ENCODE data around the gene CACNA2D3.
A peak's percentile ranks its signal among the peaks of the same experiment; 100 is the strongest.

Gene CACNA2D3

GRCh38 chr3:54211097-54211496 lies 88.7 kb downstream of the CACNA2D3 start:
- H3K27ac ChIP-seq: no peak overlapping the region
- no peak for DNase-seq (ENCODE audit: low read depth, low spot score)

- no peak for DNase-seq (ENCODE audit: low read depth, low spot score)
- H3K27ac ChIP-seq: no peak overlapping the region
These were observed 90.4 kb downstream of the CACNA2D3 start for GRCh38 chr3:54212723-54213122.

DNA sequence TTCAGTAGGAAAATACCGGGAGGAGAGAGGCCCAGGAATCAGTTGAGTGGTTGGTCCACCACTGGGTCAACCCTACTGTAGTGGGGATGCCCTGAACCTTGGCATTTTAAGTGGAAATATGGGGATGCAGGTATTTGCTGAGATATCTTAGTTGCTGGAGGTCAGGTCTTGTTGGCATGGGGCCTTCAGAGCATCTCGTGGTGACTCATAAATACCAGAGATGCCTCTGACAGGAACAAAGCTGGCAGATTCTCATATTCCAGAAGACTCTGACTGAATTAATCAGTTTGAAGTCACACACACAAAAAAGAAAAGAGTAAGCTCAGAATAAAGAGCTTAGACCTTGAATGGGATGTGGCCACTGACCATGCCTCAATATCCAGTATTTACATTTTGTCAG lies 91.6 kb downstream of the CACNA2D3 start:
- DNase-seq (ENCODE audit: low read depth, low spot score): peak; percentile 3

GRCh38 chr3:54214845-54215244 lies 92.5 kb downstream of the CACNA2D3 start:
- no peak overlapping the region for H3K27ac ChIP-seq
- no peak for DNase-seq (ENCODE audit: low read depth, low spot score)

More for the DNA sequence above, 91.6 kb downstream of the CACNA2D3 start:
- no peak overlapping the region for H3K27ac ChIP-seq

- no peak for DNase-seq (ENCODE audit: low read depth, low spot score)
These were observed 93.2 kb downstream of the CACNA2D3 start for GRCh38 chr3:54215521-54215920.

DNA sequence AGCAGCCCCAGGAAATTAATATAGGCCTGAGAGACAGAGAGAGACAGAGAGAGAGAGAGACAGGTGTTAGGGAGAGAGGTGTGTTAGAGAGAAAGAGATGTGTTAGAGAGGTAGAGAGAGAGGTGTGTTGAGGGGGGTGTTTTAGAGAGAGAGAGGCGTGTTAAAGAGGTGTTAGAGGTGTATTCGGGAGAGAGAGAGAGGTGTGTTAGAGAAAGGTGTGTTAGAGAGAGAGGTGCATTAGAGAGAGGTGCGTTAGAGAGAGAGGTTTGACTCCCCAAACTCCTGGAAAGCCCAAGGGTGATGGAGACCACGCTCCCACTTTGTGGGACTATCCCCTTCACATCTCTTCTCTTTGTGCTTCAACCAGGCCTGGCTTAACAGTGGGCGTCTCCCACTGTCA lies 95.5 kb downstream of the CACNA2D3 start:
- no peak for DNase-seq (ENCODE audit: low read depth, low spot score)
- H3K27ac ChIP-seq: no peak overlapping the region

More at GRCh38 chr3:54215521-54215920, 93.2 kb downstream of the CACNA2D3 start:
- H3K27ac ChIP-seq: no peak overlapping the region

DNA sequence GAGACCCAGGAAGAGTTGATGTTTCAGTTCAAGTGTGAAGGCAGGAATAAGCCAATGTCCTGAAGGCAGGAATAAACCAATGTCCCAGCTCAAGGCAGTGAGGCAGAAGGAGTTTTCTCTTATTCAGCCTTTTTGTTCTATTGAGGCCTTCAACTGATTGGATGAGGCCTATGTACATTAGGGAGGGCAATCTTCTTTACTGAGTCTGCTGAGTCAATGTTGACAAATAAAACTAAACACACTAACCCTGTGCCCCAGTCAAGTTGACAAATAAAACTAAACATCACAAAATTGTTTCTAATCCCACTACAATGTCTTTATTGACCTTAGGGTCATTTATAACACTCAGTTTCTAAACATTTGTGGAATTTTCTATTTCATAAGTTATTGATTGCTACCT lies 100.0 kb downstream of the CACNA2D3 start:
- DNase-seq (ENCODE audit: low read depth, low spot score): no peak
- H3K27ac ChIP-seq: no peak overlapping the region

DNA sequence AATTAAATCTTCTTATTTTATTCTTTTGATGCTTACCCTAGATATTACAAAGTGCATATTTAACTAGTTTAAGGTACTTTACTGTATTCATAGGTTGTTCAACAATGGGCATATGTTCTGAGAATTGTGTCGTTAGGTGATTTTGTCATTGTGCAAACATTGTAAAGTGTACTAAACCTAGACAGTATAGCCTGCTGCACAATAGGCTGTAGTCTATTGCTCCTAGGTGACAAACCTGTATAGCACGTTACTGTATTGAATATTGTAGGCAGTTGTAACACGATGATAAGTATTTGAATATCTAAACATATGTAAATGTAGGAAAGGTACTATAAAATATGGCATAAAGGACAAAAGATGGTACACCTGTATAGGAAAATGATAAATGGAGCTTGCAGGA lies 100.7 kb downstream of the CACNA2D3 start:
- no peak for DNase-seq (ENCODE audit: low read depth, low spot score)

GRCh38 chr3:54225841-54226528 lies 103.6 kb downstream of the CACNA2D3 start:
- DNase-seq (ENCODE audit: low read depth, low spot score): no peak
- no peak overlapping the region for H3K27ac ChIP-seq

More for the DNA sequence above, 100.7 kb downstream of the CACNA2D3 start:
- no peak overlapping the region for H3K27ac ChIP-seq

DNA sequence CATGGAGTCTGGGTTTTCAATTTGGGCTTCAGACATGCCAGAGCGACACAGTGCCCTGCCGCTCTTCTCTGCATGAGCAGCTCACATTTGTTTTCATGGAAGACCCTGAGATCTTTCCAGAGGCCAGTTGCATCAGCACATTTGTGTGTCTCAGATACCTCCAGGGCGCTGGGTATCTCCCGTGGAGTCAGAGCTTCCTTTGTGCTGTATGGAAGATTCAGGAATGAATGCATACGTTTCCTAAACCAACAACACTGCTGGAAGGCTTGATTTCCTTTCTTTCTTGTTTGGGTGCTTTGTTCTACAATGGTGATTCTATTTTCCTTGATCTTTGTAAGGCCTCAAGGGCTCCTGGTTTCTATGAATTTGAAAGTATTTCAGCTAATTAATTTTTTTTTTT lies 106.5 kb downstream of the CACNA2D3 start:
- DNase-seq (ENCODE audit: low read depth, low spot score): no peak
- no peak overlapping the region for H3K27ac ChIP-seq

DNA sequence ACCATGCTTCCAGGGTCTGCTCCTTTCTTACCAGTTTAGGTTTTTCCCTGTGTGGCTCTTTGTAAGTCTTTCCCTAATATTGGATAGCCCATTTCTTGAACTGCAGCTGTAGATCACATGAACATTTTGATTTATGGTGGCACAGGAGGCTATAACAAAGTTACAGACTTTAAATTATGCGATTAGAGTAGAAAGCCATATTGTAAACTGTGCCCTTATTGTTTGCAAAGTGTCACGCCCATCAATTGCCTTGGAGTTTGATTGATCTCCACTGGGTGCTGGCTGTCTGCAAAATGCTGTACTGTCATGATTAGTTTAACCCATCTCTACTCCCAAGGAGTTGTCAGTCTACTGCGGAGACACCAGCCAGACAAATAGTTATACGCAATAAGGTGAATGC lies 110.3 kb downstream of the CACNA2D3 start:
- no peak for DNase-seq (ENCODE audit: low read depth, low spot score)
- no peak overlapping the region for H3K27ac ChIP-seq

GRCh38 chr3:54235998-54236397 lies 113.6 kb downstream of the CACNA2D3 start:
- H3K27ac ChIP-seq: no peak overlapping the region
- DNase-seq (ENCODE audit: low read depth, low spot score): no peak

- no peak for DNase-seq (ENCODE audit: low read depth, low spot score)
- no peak overlapping the region for H3K27ac ChIP-seq
These were observed 114.8 kb downstream of the CACNA2D3 start for GRCh38 chr3:54237109-54237508.

DNA sequence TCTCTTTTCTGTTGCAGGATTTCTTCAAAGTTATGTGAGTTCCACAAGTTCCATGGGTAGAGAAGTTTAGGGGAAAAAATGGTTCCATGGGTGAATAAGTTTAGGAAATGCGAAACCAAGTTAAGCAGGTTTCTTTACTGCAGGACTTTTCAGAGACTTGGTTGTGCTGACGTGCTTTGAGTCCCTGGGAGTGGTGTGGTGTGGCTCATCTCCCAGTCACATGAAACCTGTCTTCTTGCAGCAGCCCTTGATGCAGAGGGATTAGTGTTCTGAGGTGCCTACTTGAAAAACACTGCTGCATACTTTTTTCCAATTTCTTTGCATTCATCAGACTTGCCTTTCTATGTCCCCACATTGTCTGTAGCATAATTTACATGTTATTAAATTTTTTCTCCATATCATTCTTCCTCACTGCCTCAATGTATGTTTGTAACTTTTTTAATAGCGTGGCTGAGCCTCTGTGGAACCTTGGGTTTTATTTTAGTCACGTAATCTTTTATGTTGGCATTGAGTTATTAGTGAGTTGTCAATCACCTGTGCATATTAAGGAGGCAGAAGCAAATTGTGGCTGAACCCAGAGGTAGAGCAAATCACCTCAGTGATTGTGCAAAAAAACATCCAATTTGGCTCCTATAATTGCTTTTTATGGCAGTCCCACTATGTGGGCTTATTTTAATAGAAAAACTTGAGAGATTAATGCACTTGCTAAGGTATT lies 115.6 kb downstream of the CACNA2D3 start:
- no peak overlapping the region for H3K27ac ChIP-seq
- no peak for DNase-seq (ENCODE audit: low read depth, low spot score)

- DNase-seq (ENCODE audit: low read depth, low spot score): no peak
- no peak overlapping the region for H3K27ac ChIP-seq
These were observed 118.0 kb downstream of the CACNA2D3 start for GRCh38 chr3:54240309-54240708.

GRCh38 chr3:54243056-54243931 lies 120.9 kb downstream of the CACNA2D3 start:
- H3K27ac ChIP-seq: no peak overlapping the region
- no peak for DNase-seq (ENCODE audit: low read depth, low spot score)

DNA sequence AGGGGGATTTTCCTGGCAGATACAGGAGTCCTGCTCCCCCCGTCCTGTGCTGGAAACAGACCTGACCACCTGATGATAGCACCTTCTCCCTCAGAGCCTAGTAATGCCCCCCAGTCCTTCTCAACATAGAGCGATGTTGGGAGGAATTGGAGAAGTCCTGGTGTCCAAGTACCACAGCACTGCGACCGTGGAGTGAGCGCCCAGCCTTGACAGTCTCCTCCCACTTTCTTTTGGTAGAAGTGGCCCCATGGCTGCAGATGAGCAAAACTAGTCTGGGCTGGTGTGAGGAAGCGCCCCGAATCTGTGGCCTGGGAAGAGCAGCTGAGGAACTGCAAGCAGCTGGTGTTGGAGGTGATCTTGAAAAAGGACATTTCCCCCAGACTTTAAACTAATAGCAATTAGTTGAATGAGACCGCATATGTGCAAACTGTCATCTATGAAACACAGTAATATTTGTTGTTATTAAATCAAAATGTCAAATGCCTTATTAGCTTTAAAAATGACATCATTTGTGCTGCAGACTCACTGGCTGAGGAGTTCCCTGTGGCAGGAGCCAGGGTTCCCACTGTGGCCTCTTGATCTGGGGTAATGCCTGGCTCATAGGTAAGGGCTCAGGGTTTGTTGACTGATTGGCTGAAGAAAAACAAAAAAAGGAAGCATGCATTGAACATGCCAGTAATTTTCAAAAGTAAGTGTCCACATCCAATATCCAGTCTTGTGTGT lies 121.8 kb downstream of the CACNA2D3 start:
- no peak for DNase-seq (ENCODE audit: low read depth, low spot score)
- no peak overlapping the region for H3K27ac ChIP-seq

DNA sequence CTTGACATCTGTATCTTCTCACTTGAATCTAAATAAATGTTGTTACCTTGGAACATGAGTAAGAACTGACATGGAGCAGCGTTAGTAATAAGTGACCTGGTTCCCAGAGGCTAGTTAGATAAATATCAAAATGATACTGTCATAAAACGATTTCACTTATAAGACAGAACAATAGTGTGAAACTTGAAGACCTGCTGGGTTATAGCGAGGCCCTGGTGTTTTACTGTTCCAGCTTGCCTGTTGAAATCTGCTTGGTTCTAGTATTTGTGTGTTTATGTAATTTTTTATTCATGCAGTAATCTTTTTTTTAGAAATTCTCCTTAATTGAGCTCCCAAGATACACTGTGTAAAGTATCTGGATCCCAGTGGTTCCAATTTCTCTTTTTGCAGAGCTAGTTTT lies 129.4 kb downstream of the CACNA2D3 start:
- no peak for DNase-seq (ENCODE audit: low read depth, low spot score)
- no peak overlapping the region for H3K27ac ChIP-seq

- H3K27ac ChIP-seq: no peak overlapping the region
- DNase-seq (ENCODE audit: low read depth, low spot score): no peak
These were observed 134.9 kb downstream of the CACNA2D3 start for GRCh38 chr3:54257125-54257720.

GRCh38 chr3:54259636-54260035 lies 137.3 kb downstream of the CACNA2D3 start:
- no peak overlapping the region for H3K27ac ChIP-seq
- DNase-seq (ENCODE audit: low read depth, low spot score): no peak
